Islet precursor cell (in vitro differentiated cells): ENCODE data around the gene TMBIM1.
"Not testable (repeated sequence)": the region's sequence is repeated elsewhere in the genome, so short reads cannot be mapped to it uniquely, and the experiment has no call there.

Source experiments
- DNase-seq: peaks from one replicate; pipeline ENCODE4 v3.0.0-alpha.2; 2018

Gene TMBIM1

GRCh38 chr2:218317835-218318234 lies 25.5 kb upstream of the TMBIM1 start:
- no peak for DNase-seq

GRCh38 chr2:218317303-218317630 lies 25.0 kb upstream of the TMBIM1 start:
- no peak for DNase-seq

- no peak for DNase-seq
Measured at GRCh38 chr2:218315397-218315796, 23.1 kb upstream of the TMBIM1 start.

- not testable (repeated sequence) for DNase-seq
Measured at GRCh38 chr2:218314764-218315163, 22.5 kb upstream of the TMBIM1 start.

- DNase-seq = no peak
Measured at GRCh38 chr2:218313356-218313755, 21.1 kb upstream of the TMBIM1 start.

- no peak for DNase-seq
Measured at GRCh38 chr2:218312267-218312756, 20.0 kb upstream of the TMBIM1 start.

GRCh38 chr2:218311541-218312266 lies 19.4 kb upstream of the TMBIM1 start:
- DNase-seq = not testable (repeated sequence)

- no peak for DNase-seq
Measured at GRCh38 chr2:218310853-218311540, 18.7 kb upstream of the TMBIM1 start.

GRCh38 chr2:218307415-218308090 lies 15.2 kb upstream of the TMBIM1 start:
- DNase-seq = no peak

GRCh38 chr2:218306184-218306920 lies 14.0 kb upstream of the TMBIM1 start:
- no peak for DNase-seq

- no peak for DNase-seq
Measured at GRCh38 chr2:218305383-218305782, 13.1 kb upstream of the TMBIM1 start.

GRCh38 chr2:218301176-218301819 lies 9.0 kb upstream of the TMBIM1 start:
- DNase-seq = peak; percentile 91

- DNase-seq = no peak
Measured at GRCh38 chr2:218300141-218300540, 7.8 kb upstream of the TMBIM1 start.

GRCh38 chr2:218298314-218298875 lies 6.1 kb upstream of the TMBIM1 start:
- DNase-seq = no peak

- no peak for DNase-seq
Measured at GRCh38 chr2:218296847-218297246, 4.5 kb upstream of the TMBIM1 start.

GRCh38 chr2:218296200-218296599 lies 3.9 kb upstream of the TMBIM1 start:
- DNase-seq = no peak

GRCh38 chr2:218295029-218295428 lies 2.7 kb upstream of the TMBIM1 start:
- no peak for DNase-seq

- no peak for DNase-seq
Measured at GRCh38 chr2:218294430-218295022, 2.2 kb upstream of the TMBIM1 start.

- DNase-seq = no peak
Measured at GRCh38 chr2:218293715-218294429, 1.6 kb upstream of the TMBIM1 start.

GRCh38 chr2:218291318-218292047 lies 820 bp downstream of the TMBIM1 start:
- no peak for DNase-seq
